ENCODE measurements around the gene PPP4R2. TPM values are rescaled to one million over a fixed set of nuclear protein-coding genes. Genes with fewer than 3 reads are reported as not detected.

Gene PPP4R2
- total and polyA plus RNA-seq, 2 of the 8 experiments (the other 6 are each of a cell fraction or from before 2014, with no cell fraction given) = 11.5 to 89.9 TPM

- TF ChIP-seq CHD7 (IDR thresholded peaks at IDR 0.05; ENCODE audit: insufficient replicate concordance, low read length) (no peak), ATF2 (IDR thresholded peaks at IDR 0.05; ENCODE audit: low read length) (no peak), TEAD4 (IDR thresholded peaks at IDR 0.05; ENCODE audit: low read depth, low read length) (no peak), NANOG (IDR thresholded peaks at IDR 0.05; ENCODE audit: insufficient read depth, low read depth, low read length, poor library complexity, severe bottlenecking) (no peak), TAF7 (optimal IDR thresholded peaks at IDR 0.05; ENCODE audit: borderline replicate concordance, low read depth, low read length) (no peak), EGR1 (IDR thresholded peaks at IDR 0.05; ENCODE audit: borderline replicate concordance, low read depth, low read length) (no peak), SIRT6 (IDR thresholded peaks at IDR 0.05; ENCODE audit: low read length) (no peak), PHF8 (conservative IDR thresholded peaks at IDR 0.05; ENCODE audit: low read depth, low read length) (no peak), SRF (IDR thresholded peaks at IDR 0.05; ENCODE audit: low read depth, low read length) (no peak)
Observed at GRCh38 chr3:72950372-72950771, 46.2 kb upstream of the PPP4R2 start (continued).

Measured in H1 (cell line).